K562 (cell line): ENCODE results near the gene HKDC1. TPM values are rescaled to one million over a fixed set of nuclear protein-coding genes. Genes with fewer than 3 reads are reported as not detected.
A peak's percentile ranks its signal among the peaks of the same experiment; 100 is the strongest.

Experiments
- CBX1 ChIP-seq: sonication (generic); IDR thresholded peaks from 2 replicates; pipeline ENCODE4 v1.6.1; 2016; ENCODE audit warnings: antibody characterized with exemption, low read depth, mild to moderate bottlenecking
- CC2D1A ChIP-seq: fragments of 450-650 bp; IDR thresholded peaks from 2 replicates; pipeline ENCODE4 v1.6.1; 2017; ENCODE audit warnings: mild to moderate bottlenecking
- CHAMP1 ChIP-seq: fragments of 450-650 bp; IDR thresholded peaks from 2 replicates; pipeline ENCODE4 v1.6.1; 2016; ENCODE audit warnings: mild to moderate bottlenecking
- CTBP1 ChIP-seq: fragments of 450-650 bp; IDR thresholded peaks from 2 replicates; pipeline ENCODE4 v1.6.1; 2016; ENCODE audit warnings: borderline replicate concordance
- DDX20 ChIP-seq: fragments of 450-650 bp; IDR thresholded peaks from 2 replicates; pipeline ENCODE4 v1.6.1; 2016; ENCODE audit warnings: missing genetic modification characterization, low read depth, mild to moderate bottlenecking, missing compliant biosample characterization, moderate library complexity
- DPF2 ChIP-seq: fragments of 450-650 bp; IDR thresholded peaks from 2 replicates; pipeline ENCODE4 v1.6.1; 2016
- HDAC2 ChIP-seq: fragments of 450-650 bp; IDR thresholded peaks from 2 replicates; pipeline ENCODE4 v1.6.1; 2016; ENCODE audit warnings: mild to moderate bottlenecking
- TCF7 ChIP-seq: sonication (generic); IDR thresholded peaks from 2 replicates; pipeline ENCODE4 v1.6.1; 2016; ENCODE audit warnings: antibody characterized with exemption, borderline replicate concordance
- TOE1 ChIP-seq, 2 experiments: fragments of 450-650 bp in 1 of 2; sonication (generic) in 1 of 2; formaldehyde crosslinking in 1 of 2; IDR thresholded peaks; 2 replicates each; pipeline versions ENCODE4 v1.7.1 to v1.8.0; 2016 to 2022; ENCODE audit warnings: borderline replicate concordance in 2 of 2, mild to moderate bottlenecking in 2 of 2, antibody characterized with exemption in 1 of 2, inconsistent platforms in 1 of 2, low read depth in 1 of 2, missing genetic modification reagents in 1 of 2, moderate library complexity in 1 of 2
- ZBTB7A ChIP-seq: IDR thresholded peaks from 2 replicates; pipeline ENCODE4 v1.6.1; 2011; ENCODE audit warnings: low read depth, mild to moderate bottlenecking, low read length, moderate library complexity, borderline replicate concordance; ENCODE audit not compliant: control insufficient read depth
- ZNF318 ChIP-seq, 2 experiments: fragments of 450-650 bp; IDR thresholded peaks; 2 replicates each; pipeline ENCODE4 v1.6.1; 2016; ENCODE audit warnings: mild to moderate bottlenecking in 2 of 2, borderline replicate concordance in 1 of 2, low read depth in 1 of 2, moderate library complexity in 1 of 2
- ZNF584 ChIP-seq: fragments of 200-800 bp; sonication (Bioruptor generic); IDR thresholded peaks from 2 replicates; pipeline ENCODE4 v1.6.1; 2016; ENCODE audit warnings: low read depth, mild to moderate bottlenecking, missing genetic modification characterization, missing compliant biosample characterization
- ZNF740 ChIP-seq, 3 experiments: fragments of 200-800 bp in 1 of 3; sonication (Bioruptor generic) in 1 of 3; sonication (generic) in 1 of 3; formaldehyde crosslinking in 1 of 3; IDR thresholded peaks; 2 replicates each; pipeline versions ENCODE4 v1.6.1 to v1.8.0; 2016 to 2022; ENCODE audit warnings: mild to moderate bottlenecking in 2 of 3, missing compliant biosample characterization in 2 of 3, missing genetic modification characterization in 2 of 3, missing genetic modification reagents in 1 of 3
- polyA plus RNA-seq, 8 experiments: library from polyadenylated mRNA; depleted of rRNA in 4 of 8; stranded (reverse) in 5 of 8; unstranded in 3 of 8; fragments of >200 nt; fragmentation: Nextera tagmentation in 2 of 8; fragmentation: Illumina TruSeq in 1 of 8; extraction: Ambion mirVana in 2 of 8; extraction: Trizol in 1 of 8; gene quantifications; 2 replicates each; pipeline versions ENCODE4 v1.2.1 to v1.2.3, GENCODE V29; 2011 to 2014; ENCODE audit warnings: inconsistent platforms in 1 of 8, missing spikeins in 1 of 8
- total RNA-seq, 7 experiments: library from RNA; depleted of rRNA in 6 of 7; stranded (reverse); fragments of >200 nt in 6 of 7; fragmentation: Illumina TruSeq in 2 of 7; extraction: Trizol in 2 of 7; gene quantifications; 2 replicates each; pipeline versions ENCODE4 v1.2.1 to v1.2.3, GENCODE V29; 2011 to 2021; ENCODE audit warnings: low replicate concordance in 1 of 7

HKDC1 gene
- total and polyA plus RNA-seq, 9 of the 15 experiments (the other 6 are each of a cell fraction or from before 2014, with no cell fraction given) = 0.04 to 0.22 (median 0.11) TPM; not detected in 5

DNA sequence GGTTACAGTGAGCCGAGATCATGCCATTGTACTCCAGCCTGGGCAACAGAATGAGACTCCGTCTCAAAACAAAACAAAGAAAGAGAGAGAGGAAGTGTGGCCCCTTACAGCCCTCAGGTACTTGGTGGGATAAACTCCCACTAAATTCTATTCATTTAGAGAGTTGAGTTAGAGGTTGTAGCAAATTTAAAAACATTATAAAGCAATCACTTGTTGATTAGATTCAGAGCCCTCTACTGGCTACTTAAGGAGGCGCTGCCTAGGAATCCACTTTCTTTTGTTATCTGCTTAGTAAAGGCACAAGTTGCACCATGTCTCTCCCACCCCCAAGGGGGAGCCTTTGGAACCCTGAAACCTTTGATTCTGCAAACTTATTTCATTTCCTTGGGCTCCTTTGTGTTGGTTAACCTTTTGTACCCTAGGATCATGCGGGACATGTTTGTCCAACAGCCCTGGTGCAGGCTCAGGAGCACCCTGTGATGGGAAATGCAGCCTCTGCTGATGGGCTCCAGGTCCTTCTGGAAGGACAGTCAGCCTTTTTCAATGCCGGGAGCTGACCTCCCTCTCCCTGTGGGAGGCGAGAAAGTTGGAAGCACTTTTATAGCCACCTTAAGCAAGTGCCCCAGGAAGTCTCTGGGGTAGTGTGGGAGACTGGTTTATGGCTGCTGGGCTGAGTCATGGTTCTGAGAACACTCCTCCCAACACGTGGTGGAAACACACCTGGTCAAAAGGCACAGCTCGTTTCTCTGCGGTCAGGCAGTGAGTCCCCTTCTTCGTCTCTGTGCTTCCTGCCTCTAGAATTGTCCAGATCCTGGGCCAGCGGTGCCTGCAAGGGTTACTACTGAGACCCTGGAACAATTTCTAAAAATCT is 2.3 kb downstream of the HKDC1 start (continued):
- TF ChIP-seq ZNF584 (CRISPR knock-in tag) (peak; percentile 74; the same call in 1 of the 2 replicates), CBX1 (0 out of 2 replicates have a peak, but pooled peaks have one; percentile 33), DPF2 (peak; percentile 88), DDX20 (tag) (peak; percentile 60; the same call in 1 of the 2 replicates), ZNF740 (CRISPR knock-in tag; IDR thresholded peaks at IDR 0.05) (no peak), ZNF740 (tag; IDR thresholded peaks at IDR 0.05) (0 out of 4 replicates have a peak, but pooled peaks of 1 of the 2 experiments have one; percentile 29), ZNF318 (IDR thresholded peaks at IDR 0.05; ENCODE audit: borderline replicate concordance in 1 of 2, low read depth in 1 of 2) (peak in 1 of 2 experiments; percentile 74; a peak in 1 of 4 replicates), ZBTB7A (peak; percentile 39; the same call in 1 of the 2 replicates), CHAMP1 (0 out of 2 replicates have a peak, but pooled peaks have one; percentile 42), HDAC2 (peak; percentile 87), CTBP1 (peak; percentile 92), TCF7 (peak; percentile 22; the same call in 1 of the 2 replicates), CC2D1A (0 out of 2 replicates have a peak, but pooled peaks have one; percentile 9), TOE1 (IDR thresholded peaks at IDR 0.05; ENCODE audit: borderline replicate concordance) (peak; percentile 46; the same call in 1 of the 2 replicates), TOE1 (CRISPR knock-in tag; IDR thresholded peaks at IDR 0.05; ENCODE audit: borderline replicate concordance, low read depth) (no peak)
